ENCODE measurements around the gene CNOT4. TPM values are rescaled to one million over a fixed set of nuclear protein-coding genes. Genes with fewer than 3 reads are reported as not detected.
A peak's percentile ranks its signal among the peaks of the same experiment; 100 is the strongest.

CNOT4 gene
- total RNA-seq, 1 experiment from 2014 or later = 16.6 TPM

DNA sequence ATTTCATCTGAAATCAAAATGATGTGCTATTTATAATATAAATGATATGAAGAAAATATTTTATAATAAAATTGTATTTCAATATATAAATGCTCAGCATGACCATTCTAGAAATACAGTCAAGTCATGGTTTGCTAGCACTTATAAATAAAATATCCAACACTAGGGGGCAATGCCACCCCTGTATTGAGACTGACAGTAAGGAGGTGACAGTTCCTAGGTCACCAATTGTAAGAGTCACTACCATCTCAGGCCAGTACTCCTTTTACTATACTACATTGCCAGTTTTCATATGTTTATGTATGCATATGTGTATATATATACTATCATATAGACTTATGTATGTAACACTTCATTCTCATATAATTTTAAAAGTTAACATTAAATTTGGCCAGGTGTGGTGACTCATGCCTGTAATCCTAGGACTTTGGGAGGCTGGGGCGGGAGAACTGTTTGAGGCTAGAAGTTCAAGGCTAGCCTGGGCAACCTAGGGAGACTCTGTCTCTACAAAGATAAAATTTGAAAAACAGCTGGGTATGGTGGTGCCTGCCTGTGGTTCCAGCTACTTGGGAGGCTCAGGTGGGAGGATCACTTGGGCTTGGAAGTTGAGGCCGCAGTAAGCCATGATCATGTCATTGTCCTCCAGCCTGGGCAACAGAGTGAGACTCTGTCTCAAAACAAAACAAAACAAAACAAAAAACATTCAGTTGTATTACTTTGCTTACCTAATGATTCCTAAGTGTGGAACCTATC lies 2.4 kb upstream of the CNOT4 start:
- peaks cover 4% of the 10 kb centered on the region; the same call in 1 of the 2 replicates for H4K20me1 ChIP-seq (ENCODE audit: insufficient read depth)
- TF ChIP-seq CEBPB (IDR thresholded peaks at IDR 0.05; ENCODE audit: low read depth) = peak; percentile 55; the same call in 1 of the 2 replicates
- TF ChIP-seq, protein P1, sequence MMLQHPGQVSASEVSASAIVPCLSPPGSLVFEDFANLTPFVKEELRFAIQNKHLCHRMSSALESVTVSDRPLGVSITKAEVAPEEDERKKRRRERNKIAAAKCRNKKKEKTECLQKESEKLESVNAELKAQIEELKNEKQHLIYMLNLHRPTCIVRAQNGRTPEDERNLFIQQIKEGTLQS (IDR thresholded peaks at IDR 0.05) = no peak
- TF ChIP-seq EGR1 (IDR thresholded peaks at IDR 0.05; ENCODE audit: low read depth) = no peak
- TF ChIP-seq, protein P2, sequence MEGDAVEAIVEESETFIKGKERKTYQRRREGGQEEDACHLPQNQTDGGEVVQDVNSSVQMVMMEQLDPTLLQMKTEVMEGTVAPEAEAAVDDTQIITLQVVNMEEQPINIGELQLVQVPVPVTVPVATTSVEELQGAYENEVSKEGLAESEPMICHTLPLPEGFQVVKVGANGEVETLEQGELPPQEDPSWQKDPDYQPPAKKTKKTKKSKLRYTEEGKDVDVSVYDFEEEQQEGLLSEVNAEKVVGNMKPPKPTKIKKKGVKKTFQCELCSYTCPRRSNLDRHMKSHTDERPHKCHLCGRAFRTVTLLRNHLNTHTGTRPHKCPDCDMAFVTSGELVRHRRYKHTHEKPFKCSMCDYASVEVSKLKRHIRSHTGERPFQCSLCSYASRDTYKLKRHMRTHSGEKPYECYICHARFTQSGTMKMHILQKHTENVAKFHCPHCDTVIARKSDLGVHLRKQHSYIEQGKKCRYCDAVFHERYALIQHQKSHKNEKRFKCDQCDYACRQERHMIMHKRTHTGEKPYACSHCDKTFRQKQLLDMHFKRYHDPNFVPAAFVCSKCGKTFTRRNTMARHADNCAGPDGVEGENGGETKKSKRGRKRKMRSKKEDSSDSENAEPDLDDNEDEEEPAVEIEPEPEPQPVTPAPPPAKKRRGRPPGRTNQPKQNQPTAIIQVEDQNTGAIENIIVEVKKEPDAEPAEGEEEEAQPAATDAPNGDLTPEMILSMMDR (IDR thresholded peaks at IDR 0.05 in 2 of 3, conservative IDR thresholded peaks at IDR 0.05 in 1 of 3; ENCODE audit: borderline replicate concordance in 1 of 3, insufficient read depth in 1 of 3, low read depth in 2 of 3, low read length in 2 of 3) = peak; percentile 51 to 81 (median 57); a peak in 5 of 6 replicates
- TF ChIP-seq RAD21 (IDR thresholded peaks at IDR 0.05; ENCODE audit: low read depth) = peak; percentile 77
- TF ChIP-seq, protein P3, sequence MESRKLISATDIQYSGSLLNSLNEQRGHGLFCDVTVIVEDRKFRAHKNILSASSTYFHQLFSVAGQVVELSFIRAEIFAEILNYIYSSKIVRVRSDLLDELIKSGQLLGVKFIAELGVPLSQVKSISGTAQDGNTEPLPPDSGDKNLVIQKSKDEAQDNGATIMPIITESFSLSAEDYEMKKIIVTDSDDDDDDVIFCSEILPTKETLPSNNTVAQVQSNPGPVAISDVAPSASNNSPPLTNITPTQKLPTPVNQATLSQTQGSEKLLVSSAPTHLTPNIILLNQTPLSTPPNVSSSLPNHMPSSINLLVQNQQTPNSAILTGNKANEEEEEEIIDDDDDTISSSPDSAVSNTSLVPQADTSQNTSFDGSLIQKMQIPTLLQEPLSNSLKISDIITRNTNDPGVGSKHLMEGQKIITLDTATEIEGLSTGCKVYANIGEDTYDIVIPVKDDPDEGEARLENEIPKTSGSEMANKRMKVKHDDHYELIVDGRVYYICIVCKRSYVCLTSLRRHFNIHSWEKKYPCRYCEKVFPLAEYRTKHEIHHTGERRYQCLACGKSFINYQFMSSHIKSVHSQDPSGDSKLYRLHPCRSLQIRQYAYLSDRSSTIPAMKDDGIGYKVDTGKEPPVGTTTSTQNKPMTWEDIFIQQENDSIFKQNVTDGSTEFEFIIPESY (IDR thresholded peaks at IDR 0.05; ENCODE audit: extremely low read depth, insufficient replicate concordance, low read length) = no peak
- TF ChIP-seq, protein P4, sequence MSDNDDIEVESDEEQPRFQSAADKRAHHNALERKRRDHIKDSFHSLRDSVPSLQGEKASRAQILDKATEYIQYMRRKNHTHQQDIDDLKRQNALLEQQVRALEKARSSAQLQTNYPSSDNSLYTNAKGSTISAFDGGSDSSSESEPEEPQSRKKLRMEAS (IDR thresholded peaks at IDR 0.05) = peak; percentile 19; the same call in 1 of the 2 replicates
- TF ChIP-seq CBX3 (IDR thresholded peaks at IDR 0.05; ENCODE audit: low read depth) = peak; percentile 35; the same call in 1 of the 2 replicates
- H3K27me3 ChIP-seq (ENCODE audit: insufficient read depth, low read length) = no peaks in the 10 kb centered on the region
- peaks cover 24% of the 10 kb centered on the region for H3K79me2 ChIP-seq (ENCODE audit: insufficient read depth, low read length)
- H3K4me2 ChIP-seq (ENCODE audit: low read length) = no peak overlapping the region
- H3K9ac ChIP-seq (ENCODE audit: low read length) = no peak overlapping the region
- DNase-seq (ENCODE audit: low read depth, low spot score) (peak; percentile 78), ATAC-seq (peak; percentile 29)
- H2AFZ ChIP-seq (ENCODE audit: low read depth, low read length, poor library complexity, severe bottlenecking) = peak overlapping the region; percentile 80
- ChIA-PET CTCF (interaction anchor here (2.3 kb wide), 1 partner anchor 133 kb away, joined by 4 read pairs; no protein-coding TSS in a partner anchor), RAD21 (ENCODE audit: low non-redundant PET in 1 of 2, low total read pairs in 2 of 2, uncharacterized antibody in 2 of 2, unreplicated experiment in 2 of 2) (no interaction called here), POLR2A (no interaction called here)
- H3K4me3 ChIP-seq (replicated peaks in 1 of 2; ENCODE audit: low read depth in 1 of 2, low read length in 2 of 2) = no peak overlapping the region
- H3K36me3 ChIP-seq (ENCODE audit: control insufficient read depth in 1 of 2, insufficient read depth in 2 of 2, low read length in 2 of 2) = no peaks in the 10 kb centered on the region
- no TSS peak for BruUV-seq (replicated peaks)
- H3K27ac ChIP-seq (ENCODE audit: low read depth, low read length) = no peak overlapping the region; the same call in 1 of the 2 replicates
- intact Hi-C loops (cut with micrococcal nuclease) = loop anchor here (1.0 kb wide), 1 partner anchor 133 kb away; no protein-coding TSS in a partner anchor
- H3K4me1 ChIP-seq (ENCODE audit: control insufficient read depth in 1 of 2, insufficient read depth in 2 of 2, low read length in 2 of 2) = peaks cover 16 to 37% of the 10 kb centered on the region in 2 experiments
- no peaks in the 10 kb centered on the region for H3K9me2 ChIP-seq (ENCODE audit: insufficient read depth)
- no peaks in the 10 kb centered on the region for H3K9me3 ChIP-seq (ENCODE audit: control insufficient read depth in 1 of 2, insufficient read depth in 1 of 2, low read depth in 1 of 2, low read length in 2 of 2)
